Suprapubic skin (tissue), 4 donors: ENCODE measurements around the gene ZNF621. TPM values are rescaled to one million over a fixed set of nuclear protein-coding genes. Genes with fewer than 3 reads are reported as not detected.

Experiments used
- DNase-seq, 2 donors: peaks; one replicate each; pipeline ENCODE4 v3.0.0-alpha.2; 2019; ENCODE audit warnings: low spot score in 2 of 2
- H3K27ac ChIP-seq: fragments of 200-600 bp; sonication (generic); one replicate; pipeline ENCODE4 v1.5.1; 2019
- H3K27me3 ChIP-seq: fragments of 200-600 bp; sonication (generic); one replicate; pipeline ENCODE4 v1.5.1; 2019
- H3K36me3 ChIP-seq: fragments of 200-600 bp; sonication (generic); one replicate; pipeline ENCODE4 v1.5.1; 2019
- H3K4me1 ChIP-seq: fragments of 200-600 bp; sonication (generic); one replicate; pipeline ENCODE4 v1.5.1; 2019
- H3K4me3 ChIP-seq: fragments of 200-600 bp; sonication (generic); one replicate; pipeline ENCODE4 v1.5.1; 2019; ENCODE audit warnings: mild to moderate bottlenecking
- H3K9me3 ChIP-seq: fragments of 200-600 bp; sonication (generic); one replicate; pipeline ENCODE4 v1.5.1; 2019
- CTCF ChIP-seq, 2 donors: fragments of 200-600 bp in 1 of 2; fragments of 450-650 bp in 1 of 2; sonication (generic) in 1 of 2; IDR thresholded peaks; one replicate each; pipeline ENCODE4 v1.5.1; 2016 to 2019; ENCODE audit warnings: antibody characterized with exemption in 2 of 2, mild to moderate bottlenecking in 1 of 2, moderate library complexity in 1 of 2
- EP300 ChIP-seq: sonication (generic); formaldehyde crosslinking; IDR thresholded peaks from one replicate; pipeline ENCODE4 v1.6.1; 2017; ENCODE audit warnings: antibody characterized with exemption
- POLR2A ChIP-seq, 2 donors: fragments of 450-650 bp; IDR thresholded peaks; one replicate each; pipeline ENCODE4 v1.6.1; 2017; ENCODE audit warnings: antibody characterized with exemption in 2 of 2, mild to moderate bottlenecking in 2 of 2, moderate library complexity in 2 of 2
- POLR2AphosphoS5 ChIP-seq, 3 donors: sonication (generic); formaldehyde crosslinking; IDR thresholded peaks; one replicate each; pipeline ENCODE4 v1.6.1; 2017; ENCODE audit warnings: antibody characterized with exemption in 3 of 3
- WGBS: methylation state at CpG from one replicate; pipeline ENCODE4 v1.1.5; 2018; 5-methylcytosine and 5-hydroxymethylcytosine counted together
- total RNA-seq, 4 donors: library from RNA; depleted of rRNA; stranded (reverse); fragments of >200 nt; gene quantifications; one replicate each; pipeline ENCODE4 v1.1.0, GENCODE V29; 2016

ZNF621 gene
- total RNA-seq, 4 donors from 2014 or later: 9.5 to 29.0 (median 14.6) TPM

GRCh38 chr3:40581166-40581565, 56.4 kb downstream of the ZNF621 start:
- no peaks in the 10 kb centered on the region for H3K27me3 ChIP-seq
- no peak for DNase-seq
- no peaks in the 10 kb centered on the region for H3K9me3 ChIP-seq
- no peak for TF ChIP-seq CTCF (IDR thresholded peaks at IDR 0.05)
- no peak for TF ChIP-seq POLR2AphosphoS5 (IDR thresholded peaks at IDR 0.05)
- TF ChIP-seq EP300: no peak
- TF ChIP-seq POLR2A (IDR thresholded peaks at IDR 0.05): no peak
- no peak overlapping the region for H3K27ac ChIP-seq
- WGBS: 93% methylated on average over 1 of the region's 1 CpG
- peaks cover 26% of the 10 kb centered on the region for H3K4me1 ChIP-seq
- no peaks in the 10 kb centered on the region for H3K36me3 ChIP-seq
- H3K4me3 ChIP-seq: no peak overlapping the region

GRCh38 chr3:40582401-40583027, 57.8 kb downstream of the ZNF621 start:
- H3K36me3 ChIP-seq: no peaks in the 10 kb centered on the region
- DNase-seq: no peak
- TF ChIP-seq CTCF (IDR thresholded peaks at IDR 0.05): no peak
- no peak for TF ChIP-seq POLR2A (IDR thresholded peaks at IDR 0.05)
- TF ChIP-seq EP300: no peak
- TF ChIP-seq POLR2AphosphoS5 (IDR thresholded peaks at IDR 0.05): no peak
- 39% methylated on average over 2 of the region's 2 CpGs for WGBS
- H3K27me3 ChIP-seq: no peaks in the 10 kb centered on the region
- H3K4me1 ChIP-seq: peaks cover 26% of the 10 kb centered on the region
- H3K4me3 ChIP-seq: no peak overlapping the region
- H3K9me3 ChIP-seq: no peaks in the 10 kb centered on the region
- H3K27ac ChIP-seq: no peak overlapping the region

- TF ChIP-seq POLR2A (IDR thresholded peaks at IDR 0.05): no peak
- no peak for TF ChIP-seq POLR2AphosphoS5 (IDR thresholded peaks at IDR 0.05)
- TF ChIP-seq CTCF (IDR thresholded peaks at IDR 0.05): no peak
- TF ChIP-seq EP300: no peak
- Histone ChIP-seq H3K4me1 (peaks cover 26% of the 10 kb centered on the region), H3K36me3 (no peaks in the 10 kb centered on the region), H3K27ac (no peak overlapping the region), H3K27me3 (no peaks in the 10 kb centered on the region), H3K9me3 (no peaks in the 10 kb centered on the region), H3K4me3 (no peak overlapping the region)
- DNase-seq: no peak
- WGBS: 85% methylated on average over 7 of the region's 7 CpGs
Measured at GRCh38 chr3:40583691-40584090, 58.9 kb downstream of the ZNF621 start.

- H3K27ac ChIP-seq: no peak overlapping the region
- H3K4me1 ChIP-seq: peaks cover 26% of the 10 kb centered on the region
- WGBS: 20% methylated on average over 15 of the region's 15 CpGs
- peak; percentile 89 to 90 for DNase-seq
- H3K4me3 ChIP-seq: no peak overlapping the region
- no peaks in the 10 kb centered on the region for H3K36me3 ChIP-seq
- H3K27me3 ChIP-seq: no peaks in the 10 kb centered on the region
- peak in 1 of 3 donors; percentile 21 for TF ChIP-seq POLR2AphosphoS5 (IDR thresholded peaks at IDR 0.05)
- TF ChIP-seq POLR2A (IDR thresholded peaks at IDR 0.05): no peak
- peak; percentile 69 to 95 for TF ChIP-seq CTCF (IDR thresholded peaks at IDR 0.05)
- no peak for TF ChIP-seq EP300
- no peaks in the 10 kb centered on the region for H3K9me3 ChIP-seq
Measured at GRCh38 chr3:40584625-40585189, 59.9 kb downstream of the ZNF621 start.

- no peak for DNase-seq
- Histone ChIP-seq H3K27me3 (no peaks in the 10 kb centered on the region), H3K9me3 (no peaks in the 10 kb centered on the region), H3K4me3 (no peak overlapping the region), H3K4me1 (peaks cover 24% of the 10 kb centered on the region), H3K36me3 (no peaks in the 10 kb centered on the region), H3K27ac (no peak overlapping the region)
- no peak for TF ChIP-seq CTCF (IDR thresholded peaks at IDR 0.05)
- 93% methylated on average over 5 of the region's 6 CpGs for WGBS
Measured at GRCh38 chr3:40585381-40586016, 60.7 kb downstream of the ZNF621 start.
